Non-pigmented ciliary epithelial cell (primary cell): ENCODE data around the gene PSAPL1.

ENCODE experiments used
- DNase-seq: peaks from one replicate; pipeline ENCODE4 v3.0.0-alpha.2; 2010; ENCODE audit warnings: low read depth

PSAPL1 gene, protein sequence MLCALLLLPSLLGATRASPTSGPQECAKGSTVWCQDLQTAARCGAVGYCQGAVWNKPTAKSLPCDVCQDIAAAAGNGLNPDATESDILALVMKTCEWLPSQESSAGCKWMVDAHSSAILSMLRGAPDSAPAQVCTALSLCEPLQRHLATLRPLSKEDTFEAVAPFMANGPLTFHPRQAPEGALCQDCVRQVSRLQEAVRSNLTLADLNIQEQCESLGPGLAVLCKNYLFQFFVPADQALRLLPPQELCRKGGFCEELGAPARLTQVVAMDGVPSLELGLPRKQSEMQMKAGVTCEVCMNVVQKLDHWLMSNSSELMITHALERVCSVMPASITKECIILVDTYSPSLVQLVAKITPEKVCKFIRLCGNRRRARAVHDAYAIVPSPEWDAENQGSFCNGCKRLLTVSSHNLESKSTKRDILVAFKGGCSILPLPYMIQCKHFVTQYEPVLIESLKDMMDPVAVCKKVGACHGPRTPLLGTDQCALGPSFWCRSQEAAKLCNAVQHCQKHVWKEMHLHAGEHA

GRCh38 chr4:7434766-7435150 is at the start of gene PSAPL1:
TSS of gene PSAPL1 (minus strand) at chr4:7434930. CDS start at chr4:7434879, 51 bp downstream.
- no peak for DNase-seq

- DNase-seq, result no peak
These were observed 46.5 kb upstream of the PSAPL1 start for GRCh38 chr4:7481227-7481626.

GRCh38 chr4:7480423-7480822 is 45.7 kb upstream of the PSAPL1 start:
- DNase-seq, result no peak

DNA sequence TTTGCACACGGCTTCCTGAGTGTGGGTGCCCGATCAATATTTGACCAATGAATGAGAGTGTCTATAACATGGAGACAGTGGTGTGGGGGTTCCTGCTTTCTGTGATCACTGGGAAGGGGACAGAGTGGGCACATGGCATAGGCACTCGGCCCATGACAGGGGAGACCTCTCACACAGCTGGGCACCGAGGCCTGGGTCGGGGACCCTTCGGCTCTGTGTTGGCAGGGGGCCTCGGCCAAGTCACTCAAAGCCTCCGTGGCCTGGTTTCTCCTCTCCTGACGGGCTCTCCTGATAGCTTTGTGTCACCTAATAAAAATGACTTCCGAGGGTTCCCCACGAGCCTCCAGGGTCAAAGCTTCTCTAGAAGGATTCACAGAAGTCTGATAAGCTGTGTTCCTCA is 43.9 kb upstream of the PSAPL1 start:
- no peak for DNase-seq

DNA sequence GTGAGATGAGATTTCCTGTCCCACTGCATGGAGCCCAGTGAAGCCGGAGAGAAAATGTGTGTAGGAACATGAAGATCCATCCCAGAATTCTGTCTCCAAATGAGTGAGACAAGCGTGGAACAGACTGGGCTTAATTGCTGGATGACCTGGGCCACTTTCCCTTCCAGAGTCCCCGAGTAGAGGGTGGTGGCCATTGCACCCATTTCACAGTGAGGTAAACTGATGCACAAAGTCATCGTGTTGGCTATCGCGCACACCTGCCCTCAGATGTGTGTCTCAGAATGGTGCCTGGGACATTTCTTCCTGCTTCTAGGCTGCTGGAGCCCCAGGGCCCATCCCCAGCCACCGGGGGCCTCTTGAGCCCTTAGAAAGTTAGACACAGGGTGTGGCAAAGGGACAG is 43.0 kb upstream of the PSAPL1 start:
- no peak for DNase-seq

- no peak for DNase-seq
These were observed 42.1 kb upstream of the PSAPL1 start for GRCh38 chr4:7476820-7477219.

GRCh38 chr4:7475207-7475606 is 40.5 kb upstream of the PSAPL1 start:
- DNase-seq, result no peak

GRCh38 chr4:7474320-7474719 is 39.6 kb upstream of the PSAPL1 start:
- no peak for DNase-seq

GRCh38 chr4:7473081-7473480 is 38.4 kb upstream of the PSAPL1 start:
- DNase-seq, result no peak

GRCh38 chr4:7472442-7473013 is 37.8 kb upstream of the PSAPL1 start:
- no peak for DNase-seq

GRCh38 chr4:7470522-7471128 is 35.9 kb upstream of the PSAPL1 start:
- no peak for DNase-seq

GRCh38 chr4:7470111-7470510 is 35.4 kb upstream of the PSAPL1 start:
- no peak for DNase-seq

- no peak for DNase-seq
These were observed 34.3 kb upstream of the PSAPL1 start for GRCh38 chr4:7469023-7469422.

- no peak for DNase-seq
These were observed 32.7 kb upstream of the PSAPL1 start for GRCh38 chr4:7467471-7467870.

DNA sequence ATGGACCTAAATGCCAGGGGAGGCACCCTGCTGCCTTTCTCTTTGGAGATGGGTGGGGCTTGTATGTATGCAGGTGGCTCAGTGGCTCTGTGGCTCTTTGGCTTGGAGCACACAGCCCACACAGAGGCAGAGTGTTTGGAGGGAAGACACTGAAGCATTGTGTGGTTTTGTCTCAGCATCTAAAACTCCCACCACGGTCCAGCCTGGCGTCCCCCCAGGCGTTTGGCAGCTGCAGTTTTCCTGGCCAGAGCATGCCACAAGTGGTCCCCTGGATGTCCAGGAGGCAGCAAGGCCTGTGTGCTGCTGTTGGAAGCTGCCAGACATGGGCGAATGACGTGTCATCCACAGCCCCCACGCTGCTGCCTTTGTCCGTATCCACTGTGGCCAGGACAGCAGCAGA is 32.2 kb upstream of the PSAPL1 start:
- DNase-seq, result no peak

- DNase-seq, result no peak
These were observed 31.5 kb upstream of the PSAPL1 start for GRCh38 chr4:7466215-7466614.

GRCh38 chr4:7465017-7465416 is 30.3 kb upstream of the PSAPL1 start:
- no peak for DNase-seq

DNA sequence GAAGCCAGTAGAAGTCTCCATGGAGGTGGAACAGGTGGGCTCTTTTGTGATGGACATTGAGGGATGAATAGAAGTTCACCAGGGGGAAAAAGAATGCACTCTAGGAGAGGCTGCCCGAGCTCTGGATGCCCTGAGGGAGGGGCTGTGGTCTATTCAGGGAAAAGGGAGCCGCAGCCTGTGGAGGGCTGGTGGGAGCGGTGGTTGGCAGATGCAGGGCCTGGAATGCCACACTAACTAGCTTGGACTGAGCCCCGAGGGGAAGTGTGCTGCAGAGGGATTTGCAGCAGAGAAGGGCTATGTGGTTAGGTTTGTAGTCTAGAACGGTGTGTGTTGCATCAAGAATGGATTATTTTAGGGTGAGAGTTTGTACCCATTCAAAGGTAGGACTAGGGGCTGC is 29.5 kb upstream of the PSAPL1 start:
- DNase-seq, result no peak

GRCh38 chr4:7463566-7464258 is 29.0 kb upstream of the PSAPL1 start:
- DNase-seq, result no peak

DNA sequence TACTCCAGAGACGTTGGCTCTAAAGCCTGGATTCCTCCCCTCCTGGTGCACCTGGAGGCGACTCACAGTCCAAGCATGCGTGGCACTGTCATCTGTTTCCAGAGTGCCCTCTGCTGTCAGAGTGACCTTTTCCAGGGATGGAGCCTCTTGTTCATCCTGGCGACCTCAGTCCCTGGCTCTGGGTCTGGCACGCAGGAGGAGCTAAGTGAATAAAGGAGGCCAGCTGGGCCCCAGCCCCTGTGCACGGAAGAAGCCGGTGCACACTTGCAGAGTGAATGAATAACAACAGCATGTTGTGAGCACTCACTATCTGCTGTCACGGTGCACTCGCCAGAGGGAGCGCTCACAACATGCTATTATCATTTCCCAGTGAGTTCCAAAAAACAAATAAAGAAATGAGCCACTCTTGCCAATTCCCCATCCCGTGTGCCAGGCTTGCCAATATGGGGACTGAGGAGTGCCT is 27.8 kb upstream of the PSAPL1 start:
- DNase-seq, result no peak

DNA sequence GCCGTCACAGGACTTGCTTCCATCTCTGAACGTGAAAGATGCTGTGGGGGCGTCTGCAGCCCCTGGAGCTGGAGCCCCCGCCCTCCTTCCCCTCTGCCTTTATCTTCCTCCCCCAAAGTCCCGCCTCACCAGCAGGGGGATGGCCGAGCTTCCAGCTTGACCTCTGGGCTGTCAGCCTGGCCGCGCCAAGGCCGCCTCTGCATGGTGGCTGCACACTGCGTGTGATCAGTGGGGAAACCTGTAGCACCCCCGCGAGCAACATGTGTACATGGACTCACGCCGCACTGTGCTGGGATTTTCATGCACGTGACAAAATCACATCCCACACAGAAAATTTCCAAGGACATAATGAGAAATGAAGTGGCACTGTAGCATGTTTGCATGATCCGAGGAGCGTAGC is 26.5 kb upstream of the PSAPL1 start:
- no peak for DNase-seq

GRCh38 chr4:7460566-7460965 is 25.8 kb upstream of the PSAPL1 start:
- no peak for DNase-seq

GRCh38 chr4:7459471-7459870 is 24.7 kb upstream of the PSAPL1 start:
- no peak for DNase-seq
